ENCODE measurements around the gene C18orf63.
A peak's percentile ranks its signal among the peaks of the same experiment; 100 is the strongest.
"Not testable (repeated sequence)": the region's sequence is repeated elsewhere in the genome, so short reads cannot be mapped to it uniquely, and the experiment has no call there.

C18orf63 gene

DNA sequence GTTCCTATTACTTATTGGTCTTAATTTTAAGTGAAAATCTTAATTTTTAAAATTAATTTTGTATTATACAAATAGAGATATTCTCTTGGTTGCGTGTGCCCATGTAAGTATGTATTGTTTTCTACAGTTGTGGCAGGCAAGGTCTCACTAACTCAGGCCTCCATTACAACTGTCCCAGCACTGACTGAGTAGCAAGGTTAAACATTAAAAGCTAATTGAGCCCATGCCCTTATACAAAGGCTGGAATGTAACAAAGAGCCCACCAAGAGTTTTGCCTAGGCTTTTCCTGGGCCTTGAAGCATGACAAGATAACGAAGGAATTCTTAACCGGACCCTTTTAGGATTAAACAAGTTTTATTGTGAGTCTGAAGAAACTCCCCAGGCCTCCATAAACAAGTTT is 11.2 kb downstream of the C18orf63 start:
- DNase-seq (ENCODE audit: low read depth) = not testable (repeated sequence)

GRCh38 chr18:74328206-74328605 is 12.6 kb downstream of the C18orf63 start:
- DNase-seq (ENCODE audit: low read depth) = no peak

DNA sequence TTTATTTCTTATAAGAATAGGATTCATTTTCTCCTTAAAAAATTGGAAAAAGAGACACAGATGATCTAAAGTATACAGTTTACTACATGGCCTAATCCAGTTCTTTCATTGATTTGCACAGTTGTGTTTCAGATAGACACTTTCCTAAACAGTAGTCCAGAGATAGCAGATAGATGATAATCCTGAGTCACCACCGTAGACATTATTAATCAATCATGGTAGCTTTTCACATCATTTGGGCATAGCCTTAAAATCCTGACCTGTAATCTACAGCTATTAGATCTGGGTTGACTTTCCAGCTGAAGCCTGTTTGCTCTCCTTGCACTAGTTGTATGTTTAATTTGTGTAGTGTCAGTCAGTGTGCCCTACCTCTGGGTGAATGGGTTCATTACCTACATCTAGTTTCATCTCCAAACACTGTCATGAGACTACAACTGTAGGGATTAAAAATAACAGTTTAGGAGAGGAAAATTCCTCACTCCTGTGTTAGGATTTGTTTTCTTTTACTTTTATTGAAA is 14.1 kb downstream of the C18orf63 start:
- DNase-seq (ENCODE audit: low read depth) = no peak

- DNase-seq (ENCODE audit: low read depth) = peak; percentile 65
Measured at GRCh38 chr18:74331404-74331803, 15.8 kb downstream of the C18orf63 start.

- no peak for DNase-seq (ENCODE audit: low read depth)
Measured at GRCh38 chr18:74333091-74333490, 17.5 kb downstream of the C18orf63 start.

DNA sequence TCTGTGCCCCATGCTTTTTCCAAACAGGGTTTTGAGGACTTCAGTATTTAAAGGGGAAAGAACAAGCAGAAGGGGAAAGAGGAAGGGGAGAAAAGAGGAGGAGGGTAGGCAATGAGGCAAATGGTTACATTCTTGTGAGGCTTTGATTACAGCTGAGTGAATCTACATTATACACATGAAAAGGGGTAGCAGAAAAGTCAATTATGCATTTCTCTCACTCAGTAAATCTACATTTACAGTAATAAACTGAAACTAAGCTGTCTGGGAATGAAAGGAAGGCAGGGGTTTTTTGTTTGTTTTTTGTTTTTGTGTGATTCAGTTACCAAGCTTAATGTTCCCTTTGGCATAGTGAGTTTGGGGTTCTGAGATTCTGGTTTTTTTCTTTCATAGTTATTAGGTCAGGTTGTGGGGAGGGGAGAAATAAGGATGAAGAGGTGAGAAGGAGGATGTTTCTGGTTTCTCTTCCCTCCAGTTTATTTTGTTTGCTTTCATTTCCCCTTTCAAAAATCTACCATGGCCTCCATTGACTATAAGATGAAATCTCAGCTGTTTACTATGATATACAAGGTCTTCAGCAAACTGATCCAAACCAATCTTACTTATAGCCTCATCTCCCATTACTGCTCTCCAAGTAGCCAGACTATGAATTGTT is 18.7 kb downstream of the C18orf63 start:
- DNase-seq (ENCODE audit: low read depth) = no peak

DNA sequence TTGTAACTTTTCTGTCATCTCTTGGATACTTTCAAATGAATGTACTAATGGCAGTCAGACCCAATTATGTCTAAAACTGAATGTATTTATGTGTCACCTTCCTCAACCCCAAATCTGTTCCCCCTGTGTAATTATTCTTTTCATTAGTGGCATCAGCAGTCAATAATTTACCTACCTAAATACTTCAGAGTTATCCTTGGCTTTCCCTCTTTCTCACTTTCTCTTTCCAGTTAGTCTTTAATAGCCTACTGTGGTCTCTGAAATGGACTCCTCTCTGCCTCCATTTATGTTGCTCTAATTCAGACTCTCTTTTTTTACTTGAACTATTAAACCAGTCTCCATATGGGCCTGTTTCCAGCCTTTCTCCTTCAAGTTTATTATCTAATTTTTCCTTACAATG is 21.0 kb downstream of the C18orf63 start:
- no peak for DNase-seq (ENCODE audit: low read depth)

DNA sequence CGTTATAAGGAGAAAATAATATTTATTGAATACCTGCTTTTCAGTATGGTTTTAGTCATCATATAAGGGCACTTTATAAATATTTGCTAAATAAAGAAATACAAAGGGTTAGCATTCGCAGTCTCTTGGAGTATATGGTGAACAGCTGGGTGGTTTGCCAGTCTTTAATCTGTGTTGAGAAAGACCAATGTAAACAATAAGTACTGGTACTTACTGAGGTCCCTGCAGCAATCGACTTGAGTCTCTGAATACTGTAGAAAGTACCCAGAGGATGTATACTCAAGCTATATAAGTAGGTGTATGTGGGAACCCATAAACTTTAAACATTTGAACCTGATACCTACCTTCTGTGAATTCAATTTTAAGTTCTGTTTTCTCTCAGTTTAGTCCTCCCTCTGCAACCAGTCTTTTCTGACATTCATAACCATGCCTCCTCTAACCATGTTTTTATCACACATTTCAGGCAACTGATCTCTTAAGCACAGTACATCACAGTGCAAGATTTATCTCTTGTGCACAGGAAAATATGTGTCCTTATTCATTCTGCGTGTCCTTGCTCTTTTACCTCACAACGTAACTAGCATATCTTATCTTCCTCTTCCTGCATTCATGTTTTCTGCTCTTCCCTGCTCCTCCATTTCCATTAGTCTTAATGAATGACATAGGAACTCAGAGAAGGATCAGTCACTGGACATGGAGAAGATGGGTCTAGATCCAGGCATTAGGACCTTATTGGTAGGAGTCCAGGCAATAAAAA is 21.7 kb downstream of the C18orf63 start:
- no peak for DNase-seq (ENCODE audit: low read depth)

GRCh38 chr18:74337912-74338309 is 22.3 kb downstream of the C18orf63 start:
- DNase-seq (ENCODE audit: low read depth) = no peak

DNA sequence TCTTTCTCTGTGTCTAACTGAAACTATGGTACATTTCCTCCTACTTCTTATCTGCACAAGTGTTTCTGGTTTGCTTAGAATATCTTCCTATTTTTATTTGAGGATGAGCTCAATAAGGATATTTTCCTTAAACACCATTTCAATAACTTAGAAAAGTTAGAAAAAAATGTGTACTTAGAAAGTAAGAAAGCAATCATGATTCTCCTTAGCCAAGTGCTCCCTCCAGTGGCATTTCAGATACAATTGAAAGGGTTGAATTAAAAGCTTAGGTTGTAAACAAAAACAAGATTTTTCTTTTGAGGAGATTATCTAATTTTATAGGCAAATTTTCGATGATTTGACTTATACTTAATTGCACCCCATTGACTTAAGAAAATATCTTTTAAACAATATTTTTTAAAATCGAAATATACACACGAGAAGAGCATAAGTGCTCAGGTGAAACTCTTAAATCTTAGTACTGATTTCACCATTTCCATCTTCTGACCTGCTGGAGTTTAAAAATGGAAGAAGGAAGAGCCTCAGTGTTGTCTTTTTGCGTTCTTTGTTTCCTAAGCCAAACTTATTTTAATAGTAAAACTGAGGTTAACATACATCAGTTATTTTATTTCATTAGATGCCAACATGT is 26.9 kb downstream of the C18orf63 start:
- peak; percentile 75 for DNase-seq (ENCODE audit: low read depth)

DNA sequence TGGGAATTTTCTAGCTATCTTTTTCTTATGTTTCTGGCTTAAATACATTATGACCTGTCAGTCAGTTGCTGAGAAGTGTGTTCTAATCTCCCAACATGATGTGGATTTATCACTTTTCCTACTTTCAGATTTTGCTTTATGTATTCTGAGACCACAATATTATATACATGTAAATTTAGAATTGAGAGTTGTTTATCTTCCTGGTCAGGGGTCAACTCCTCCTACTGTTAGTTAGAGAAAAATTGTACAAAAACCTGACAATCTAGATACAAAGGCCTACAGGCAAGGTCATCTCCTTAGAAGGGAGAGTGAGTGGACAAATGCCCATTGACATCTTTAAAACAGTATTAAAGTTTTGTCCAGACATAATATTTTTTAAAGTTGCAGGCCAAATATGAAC is 30.6 kb downstream of the C18orf63 start:
- no peak for DNase-seq (ENCODE audit: low read depth)

DNA sequence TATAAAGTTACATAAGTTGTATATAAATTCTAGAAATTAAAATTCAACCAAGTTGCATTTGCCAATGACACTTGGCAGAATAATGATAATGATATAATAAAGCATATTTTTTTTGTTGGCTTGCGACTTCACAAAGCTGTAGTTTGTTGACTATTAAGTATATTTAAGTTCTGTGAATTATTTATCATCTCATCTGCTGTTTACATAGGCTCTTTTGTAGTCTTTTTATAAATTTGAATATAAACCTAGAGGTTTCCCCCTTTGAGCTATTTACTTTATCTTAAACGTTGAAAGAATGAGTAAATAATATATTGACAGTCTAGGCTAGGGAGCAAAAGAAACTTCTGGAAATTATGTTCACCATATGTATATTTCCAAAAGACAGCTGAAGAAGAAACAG is 32.9 kb downstream of the C18orf63 start:
- DNase-seq (ENCODE audit: low read depth) = no peak

DNA sequence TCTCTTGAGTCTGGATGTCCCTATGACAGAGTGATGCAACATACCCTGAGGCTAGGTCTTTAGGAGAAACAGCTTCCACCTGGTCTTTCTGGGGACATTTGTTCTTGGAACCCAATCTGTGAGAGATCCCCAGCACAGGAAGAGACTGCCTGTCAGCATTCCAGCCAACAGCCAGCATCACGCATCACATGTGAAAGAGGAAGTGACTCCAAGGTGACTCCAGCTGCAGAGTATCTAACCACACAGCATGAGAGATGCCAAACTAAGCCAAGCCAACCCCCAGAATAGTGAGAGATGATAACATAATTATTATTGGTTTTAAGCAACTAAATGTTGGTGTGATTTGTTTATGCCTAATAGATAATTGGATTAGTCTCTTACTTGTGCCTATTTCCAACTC is 35.7 kb downstream of the C18orf63 start:
- no peak for DNase-seq (ENCODE audit: low read depth)

DNA sequence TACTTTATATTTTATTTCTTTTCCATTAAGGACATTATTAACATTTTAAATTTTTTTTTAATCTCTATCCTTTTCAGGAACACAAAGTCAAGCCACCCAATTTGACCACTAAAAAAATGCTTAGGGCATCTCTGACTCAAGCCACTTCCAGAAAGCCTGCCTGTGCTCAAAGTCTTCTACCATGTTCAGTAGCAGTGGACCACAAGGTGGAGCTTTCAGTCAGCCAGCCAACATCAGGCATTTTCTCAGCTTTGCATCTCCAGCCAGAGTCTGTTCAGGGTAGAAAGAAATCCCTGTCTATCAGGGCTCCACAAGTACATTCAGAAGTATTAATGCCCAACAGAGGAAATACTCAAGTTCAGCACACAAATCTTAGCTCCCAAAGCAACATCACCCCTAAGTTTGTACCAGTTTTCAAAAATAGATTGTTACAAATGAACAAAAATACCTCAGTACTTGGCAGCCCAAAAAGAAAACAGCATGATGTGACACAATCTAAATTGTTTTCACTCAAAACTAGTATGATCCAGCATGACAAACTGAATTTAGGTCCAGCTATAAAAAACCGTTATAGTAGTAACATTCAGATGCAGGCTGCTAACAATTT is 37.6 kb downstream of the C18orf63 start:
- DNase-seq (ENCODE audit: low read depth) = peak; percentile 69

GRCh38 chr18:74356959-74357358 is 41.3 kb downstream of the C18orf63 start:
- DNase-seq (ENCODE audit: low read depth) = no peak

GRCh38 chr18:74360852-74361655 is 45.4 kb downstream of the C18orf63 start:
- no peak for DNase-seq (ENCODE audit: low read depth)

DNA sequence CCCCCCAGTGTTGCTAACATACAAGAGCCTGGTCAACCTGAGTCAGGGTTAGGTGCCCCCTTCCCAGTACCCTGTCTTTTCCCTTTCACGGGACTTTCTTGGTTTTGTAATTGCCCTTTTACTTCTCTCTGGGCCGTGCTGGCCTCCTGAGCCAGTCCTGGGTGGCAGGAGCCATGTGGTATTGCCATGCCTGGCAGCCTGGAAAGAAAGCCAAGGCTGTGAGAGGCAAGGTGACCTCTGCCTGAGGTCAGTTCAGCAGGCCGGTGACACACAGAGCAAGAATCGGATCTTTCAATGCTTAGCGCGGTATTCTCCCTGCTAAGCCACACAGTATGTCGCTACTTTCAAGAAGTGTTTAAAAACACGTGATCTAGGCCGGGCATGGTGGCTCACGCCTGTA is 52.3 kb downstream of the C18orf63 start:
- DNase-seq (ENCODE audit: low read depth) = no peak

- no peak for DNase-seq (ENCODE audit: low read depth)
Measured at GRCh38 chr18:74368901-74369705, 53.5 kb downstream of the C18orf63 start.

- DNase-seq (ENCODE audit: low read depth) = no peak
Measured at GRCh38 chr18:74370115-74370514, 54.5 kb downstream of the C18orf63 start.

DNA sequence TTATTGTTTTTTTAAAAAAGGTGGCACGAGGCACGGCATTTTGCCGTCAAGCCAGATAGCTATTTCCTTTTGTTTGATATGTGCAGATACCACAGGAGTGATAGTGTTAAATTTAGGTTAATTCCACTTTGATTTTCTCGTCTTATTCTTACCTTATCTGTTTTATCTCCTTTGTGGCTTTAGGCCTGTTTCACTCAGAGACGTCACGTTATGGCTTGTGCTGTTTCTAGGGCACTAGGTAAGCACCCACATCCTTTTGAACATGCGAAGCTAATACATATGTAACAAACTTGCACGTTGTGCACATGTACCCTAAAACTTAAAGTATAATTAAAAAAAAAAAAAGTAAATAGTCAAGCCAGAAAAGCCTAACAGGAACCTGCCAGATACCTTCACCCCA is 57.8 kb downstream of the C18orf63 start:
- DNase-seq (ENCODE audit: low read depth) = no peak

DNA sequence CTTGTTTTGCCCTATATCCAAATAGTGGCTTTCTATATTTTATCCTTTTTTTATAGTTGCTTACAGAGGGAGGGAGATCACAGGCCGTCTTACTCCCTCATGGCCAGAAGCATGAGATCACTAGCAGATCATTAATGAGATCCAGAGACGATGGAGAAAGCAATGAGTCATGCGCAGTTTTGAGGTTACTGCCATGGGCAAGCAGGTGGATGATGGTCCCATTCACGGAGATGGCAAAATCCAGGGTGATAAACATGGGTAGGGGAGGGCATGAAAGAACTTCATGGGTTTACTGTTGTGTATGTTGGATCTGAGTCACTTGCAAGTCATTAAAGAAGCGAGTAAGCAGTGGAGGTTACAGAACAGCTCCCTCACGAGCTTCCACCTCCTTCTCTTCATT is 60.4 kb downstream of the C18orf63 start:
- no peak for DNase-seq (ENCODE audit: low read depth)
